ENCODE results near the gene DHX35. TPM values are rescaled to one million over a fixed set of nuclear protein-coding genes. Genes with fewer than 3 reads are reported as not detected.

Gene DHX35
- total and polyA plus RNA-seq, 2 of the 4 experiments (the other 2 are of a cell fraction), result 9.1 to 13.5 TPM

DNA sequence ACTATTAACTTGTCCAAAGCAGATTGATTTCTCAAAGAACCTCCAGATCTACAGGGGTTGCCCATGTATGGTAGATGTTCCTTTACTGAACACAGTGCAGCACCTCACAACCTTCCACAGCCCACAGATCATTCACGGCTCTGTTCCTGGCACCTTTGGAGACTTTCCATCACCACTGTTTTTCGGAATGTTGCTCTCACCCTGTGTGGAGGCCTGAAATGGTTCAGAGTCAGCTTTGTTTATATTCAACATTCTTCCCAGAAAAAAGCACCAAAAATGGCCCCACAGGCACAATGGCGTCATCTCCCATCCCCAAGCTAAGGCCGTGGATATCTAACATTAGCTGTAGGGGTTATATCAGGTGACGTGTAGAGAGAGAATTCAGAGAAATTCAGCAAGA is 74.7 kb downstream of the DHX35 start:
- dilution Hi-C loops (cut with HindIII; ENCODE audit: low sequenced_read_pairs, unreplicated experiment), result no loop called here
- in situ Hi-C loops (cut with MboI; ENCODE audit: low sequenced_read_pairs), result loop anchor here (25.0 kb wide), 1 partner anchor 275 kb away; no protein-coding TSS in a partner anchor
- H2BK120ac ChIP-seq (ENCODE audit: low read depth, low read length), result peak overlapping the region; percentile 93
- peak overlapping the region; percentile 12; the same call in 1 of the 2 replicates for H2AK5ac ChIP-seq (ENCODE audit: low read depth, low read length)
- H3K14ac ChIP-seq (replicated peaks; ENCODE audit: low read depth, low read length), result peak overlapping the region; percentile 87
- H3K56ac ChIP-seq (ENCODE audit: extremely low read depth, insufficient read depth, low read length), result peak overlapping the region; percentile 61; the same call in 1 of the 2 replicates
- peak overlapping the region; percentile 92 for H2BK20ac ChIP-seq (ENCODE audit: low read depth, low read length)
- H3K27me3 ChIP-seq (ENCODE audit: control insufficient read depth, insufficient read depth, low read length), result no peaks in the 10 kb centered on the region
- peaks cover 18% of the 10 kb centered on the region for H3K4me1 ChIP-seq (ENCODE audit: control insufficient read depth, insufficient read depth, low read length)
- peak overlapping the region; percentile 89 for H3K27ac ChIP-seq (ENCODE audit: insufficient read depth, low read length)
- H2AK9ac ChIP-seq (replicated peaks; ENCODE audit: low read depth, low read length, poor library complexity), result no peak overlapping the region
- H3K9me3 ChIP-seq (ENCODE audit: control insufficient read depth, insufficient read depth, low read length), result no peaks in the 10 kb centered on the region
- no peak for TF ChIP-seq BHLHE40 (IDR thresholded peaks at IDR 0.05; ENCODE audit: low read depth, low read length)
- TF ChIP-seq CHD1 (IDR thresholded peaks at IDR 0.05; ENCODE audit: low read depth, low read length), result no peak
- TF ChIP-seq, protein P1, sequence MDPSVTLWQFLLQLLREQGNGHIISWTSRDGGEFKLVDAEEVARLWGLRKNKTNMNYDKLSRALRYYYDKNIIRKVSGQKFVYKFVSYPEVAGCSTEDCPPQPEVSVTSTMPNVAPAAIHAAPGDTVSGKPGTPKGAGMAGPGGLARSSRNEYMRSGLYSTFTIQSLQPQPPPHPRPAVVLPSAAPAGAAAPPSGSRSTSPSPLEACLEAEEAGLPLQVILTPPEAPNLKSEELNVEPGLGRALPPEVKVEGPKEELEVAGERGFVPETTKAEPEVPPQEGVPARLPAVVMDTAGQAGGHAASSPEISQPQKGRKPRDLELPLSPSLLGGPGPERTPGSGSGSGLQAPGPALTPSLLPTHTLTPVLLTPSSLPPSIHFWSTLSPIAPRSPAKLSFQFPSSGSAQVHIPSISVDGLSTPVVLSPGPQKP (IDR thresholded peaks at IDR 0.05; ENCODE audit: borderline replicate concordance, low read depth, low read length), result no peak
- TF ChIP-seq, protein P2, sequence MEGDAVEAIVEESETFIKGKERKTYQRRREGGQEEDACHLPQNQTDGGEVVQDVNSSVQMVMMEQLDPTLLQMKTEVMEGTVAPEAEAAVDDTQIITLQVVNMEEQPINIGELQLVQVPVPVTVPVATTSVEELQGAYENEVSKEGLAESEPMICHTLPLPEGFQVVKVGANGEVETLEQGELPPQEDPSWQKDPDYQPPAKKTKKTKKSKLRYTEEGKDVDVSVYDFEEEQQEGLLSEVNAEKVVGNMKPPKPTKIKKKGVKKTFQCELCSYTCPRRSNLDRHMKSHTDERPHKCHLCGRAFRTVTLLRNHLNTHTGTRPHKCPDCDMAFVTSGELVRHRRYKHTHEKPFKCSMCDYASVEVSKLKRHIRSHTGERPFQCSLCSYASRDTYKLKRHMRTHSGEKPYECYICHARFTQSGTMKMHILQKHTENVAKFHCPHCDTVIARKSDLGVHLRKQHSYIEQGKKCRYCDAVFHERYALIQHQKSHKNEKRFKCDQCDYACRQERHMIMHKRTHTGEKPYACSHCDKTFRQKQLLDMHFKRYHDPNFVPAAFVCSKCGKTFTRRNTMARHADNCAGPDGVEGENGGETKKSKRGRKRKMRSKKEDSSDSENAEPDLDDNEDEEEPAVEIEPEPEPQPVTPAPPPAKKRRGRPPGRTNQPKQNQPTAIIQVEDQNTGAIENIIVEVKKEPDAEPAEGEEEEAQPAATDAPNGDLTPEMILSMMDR (conservative IDR thresholded peaks at IDR 0.05; ENCODE audit: low read depth, low read length), result no peak
- TF ChIP-seq POLR2A (IDR thresholded peaks at IDR 0.05; ENCODE audit: low read depth, low read length), result no peak
- TF ChIP-seq RAD21 (IDR thresholded peaks at IDR 0.05; ENCODE audit: low read length), result no peak
- no peak for TF ChIP-seq MAFK (IDR thresholded peaks at IDR 0.05; ENCODE audit: low read depth, low read length)
- no peak for TF ChIP-seq CEBPB (IDR thresholded peaks at IDR 0.05; ENCODE audit: low read depth, low read length)
- no peak for TF ChIP-seq FOS (IDR thresholded peaks at IDR 0.05; ENCODE audit: low read depth, low read length)
- TF ChIP-seq NFE2L2 (IDR thresholded peaks at IDR 0.05; ENCODE audit: low read depth, low read length), result no peak
- TF ChIP-seq MXI1 (IDR thresholded peaks at IDR 0.05; ENCODE audit: borderline replicate concordance, low read depth, low read length), result no peak
- TF ChIP-seq RCOR1 (IDR thresholded peaks at IDR 0.05; ENCODE audit: insufficient replicate concordance, low read length), result no peak
- TF ChIP-seq RFX5 (IDR thresholded peaks at IDR 0.05; ENCODE audit: low read depth, low read length), result no peak
- TF ChIP-seq, protein P3, sequence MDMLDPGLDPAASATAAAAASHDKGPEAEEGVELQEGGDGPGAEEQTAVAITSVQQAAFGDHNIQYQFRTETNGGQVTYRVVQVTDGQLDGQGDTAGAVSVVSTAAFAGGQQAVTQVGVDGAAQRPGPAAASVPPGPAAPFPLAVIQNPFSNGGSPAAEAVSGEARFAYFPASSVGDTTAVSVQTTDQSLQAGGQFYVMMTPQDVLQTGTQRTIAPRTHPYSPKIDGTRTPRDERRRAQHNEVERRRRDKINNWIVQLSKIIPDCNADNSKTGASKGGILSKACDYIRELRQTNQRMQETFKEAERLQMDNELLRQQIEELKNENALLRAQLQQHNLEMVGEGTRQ (IDR thresholded peaks at IDR 0.05; ENCODE audit: low read depth, low read length), result no peak
- peak overlapping the region; percentile 21; the same call in 1 of the 2 replicates for H3K4me2 ChIP-seq (ENCODE audit: low read depth, low read length)
- H3K9ac ChIP-seq (ENCODE audit: low read depth, low read length), result no peak overlapping the region
- CTCF ChIA-PET, result interaction anchor here (0.9 to 2.3 kb wide), 2 partner anchors 9 to 12 kb away, joined by 3 to 8 read pairs; no protein-coding TSS in a partner anchor
- peak overlapping the region; percentile 86 for H4K5ac ChIP-seq (ENCODE audit: low read depth, low read length)
- H4K91ac ChIP-seq (ENCODE audit: insufficient read depth, low read depth, low read length), result peak overlapping the region; percentile 95; the same call in 1 of the 2 replicates
- H3K4ac ChIP-seq (ENCODE audit: low read depth, low read length), result peak overlapping the region; percentile 91
- H3K9me1 ChIP-seq (ENCODE audit: insufficient read depth, low read length), result peaks cover 13% of the 10 kb centered on the region
- no CpG with 5 or more reads among the region's 5 CpGs for WGBS, 2 experiments (ENCODE audit: extremely low coverage in 2 of 2, insufficient read length in 1 of 2)
- H4K20me1 ChIP-seq (ENCODE audit: insufficient read depth, low read length), result no peaks in the 10 kb centered on the region
- ATAC-seq (ENCODE audit: low read depth), result peak; percentile 90
- peaks cover 32% of the 10 kb centered on the region for H3K36me3 ChIP-seq (ENCODE audit: control insufficient read depth, insufficient read depth, low read length)
- H2BK15ac ChIP-seq (ENCODE audit: low read depth, low read length), result peak overlapping the region; percentile 25; the same call in 2 of the 3 replicates
- no TSS peak for BruUV-seq (replicated peaks)
- H4K8ac ChIP-seq (ENCODE audit: low read depth in 2 of 2, low read length in 2 of 2), result peak overlapping the region; percentile 77 to 85; a peak in 3 of 4 replicates
- no peak overlapping the region for H2AFZ ChIP-seq (replicated peaks; ENCODE audit: low read length, poor library complexity)
- peak; percentile 81 for DNase-seq
- H3K4me3 ChIP-seq (ENCODE audit: insufficient read depth, low read depth, low read length), result no peak overlapping the region
- POLR2A ChIA-PET (ENCODE audit: unreplicated experiment), result no interaction called here
- intact Hi-C loops (cut with micrococcal nuclease), result loop anchor here (10.0 kb wide), 1 partner anchor 52 kb away; no protein-coding TSS in a partner anchor
- H3K79me1 ChIP-seq (ENCODE audit: low read depth in 1 of 2, low read length in 2 of 2), result peaks cover 9 to 12% of the 10 kb centered on the region in 2 experiments
- peak overlapping the region; percentile 97 for H2BK5ac ChIP-seq (ENCODE audit: low read depth, low read length, poor library complexity, severe bottlenecking)
- peak overlapping the region; percentile 81 for H3K23ac ChIP-seq (ENCODE audit: low read depth, low read length)
- H3K18ac ChIP-seq (ENCODE audit: low read depth, low read length), result peak overlapping the region; percentile 71

Measured in IMR-90 (cell line).